Esophagus squamous epithelium (tissue), 5 donors: Measurements from ENCODE around the gene DNMT3L. TPM values are rescaled to one million over a fixed set of nuclear protein-coding genes. Genes with fewer than 3 reads are reported as not detected.
"Not testable (repeated sequence)": the region's sequence is repeated elsewhere in the genome, so short reads cannot be mapped to it uniquely, and the experiment has no call there.

Experiments used
- DNase-seq: peaks from one replicate; lab custom pipeline; 2025; lab: John Stamatoyannopoulos, UW
- H3K27ac ChIP-seq, 4 donors: fragments of 200-600 bp; sonication (generic); one replicate each; pipeline ENCODE4 v1.5.1; 2016 to 2019; ENCODE audit warnings: mild to moderate bottlenecking in 1 of 4
- H3K27me3 ChIP-seq, 4 donors: fragments of 200-600 bp; sonication (generic); 1 replicate in 3 of 4; 2 replicates in 1 of 4; pipeline versions ENCODE4 v1.5.1 to v1.6.0; 2017 to 2021; ENCODE audit warnings: antibody characterized with exemption in 1 of 4
- H3K36me3 ChIP-seq, 3 donors: fragments of 200-600 bp; sonication (generic); one replicate each; pipeline ENCODE4 v1.5.1; 2016 to 2019
- H3K4me1 ChIP-seq, 3 donors: fragments of 200-600 bp; sonication (generic); one replicate each; pipeline ENCODE4 v1.5.1; 2017 to 2019
- H3K4me3 ChIP-seq, 4 donors: fragments of 200-600 bp; sonication (generic); 1 replicate in 3 of 4; 2 replicates in 1 of 4; pipeline ENCODE4 v1.5.1; 2016 to 2019; ENCODE audit warnings: mild to moderate bottlenecking in 2 of 4, moderate library complexity in 1 of 4
- H3K9me3 ChIP-seq, 3 donors: fragments of 200-600 bp; sonication (generic); one replicate each; pipeline ENCODE4 v1.5.1; 2016 to 2019
- CTCF ChIP-seq, 6 experiments: fragments of 450-650 bp in 4 of 6; fragments of 200-600 bp in 2 of 6; sonication (generic) in 2 of 6; IDR thresholded peaks; one replicate each; pipeline ENCODE4 v1.5.1; 2016 to 2019; ENCODE audit warnings: antibody characterized with exemption in 6 of 6, mild to moderate bottlenecking in 4 of 6, moderate library complexity in 4 of 6
- POLR2A ChIP-seq, 4 donors: fragments of 450-650 bp; IDR thresholded peaks; one replicate each; pipeline ENCODE4 v1.6.1; 2017; ENCODE audit warnings: antibody characterized with exemption in 4 of 4, mild to moderate bottlenecking in 4 of 4, moderate library complexity in 3 of 4
- WGBS, 2 donors: methylation state at CpG; one replicate each; pipeline ENCODE4 v1.1.5; 2018; 5-methylcytosine and 5-hydroxymethylcytosine counted together
- intact Hi-C: fragments of 100-400 bp; cut with DNase I; formaldehyde crosslinking; loops from one replicate; pipeline ENCODE4 v1.15.0; 2022
- total RNA-seq, 4 donors: library from RNA; depleted of rRNA; stranded (reverse); fragments of >200 nt; gene quantifications; one replicate each; pipeline ENCODE4 v1.1.0, GENCODE V29; 2016
- donor health status: DM: yes; HTN: yes; CAD: no.

Gene DNMT3L
- total RNA-seq, 4 donors from 2014 or later: not detected

GRCh38 chr21:44283948-44284347 lies 22.3 kb upstream of the DNMT3L start:
- Histone ChIP-seq H3K27me3 (peaks cover 0 to 64% (median 3%) of the 10 kb centered on the region in 4 donors), H3K9me3 (no peaks in the 10 kb centered on the region), H3K4me3 (no peak overlapping the region), H3K4me1 (peaks cover 0 to 21% (median 5%) of the 10 kb centered on the region in 3 donors), H3K27ac (no peak overlapping the region), H3K36me3 (no peaks in the 10 kb centered on the region)
- intact Hi-C loops: no loop called here
- DNase-seq: no peak
- 63 to 71% methylated on average over 11 of the region's 11 CpGs for WGBS, 2 donors
- TF ChIP-seq CTCF (IDR thresholded peaks at IDR 0.05) (no peak), POLR2A (IDR thresholded peaks at IDR 0.05) (no peak)

- Histone ChIP-seq H3K27me3 (peaks cover 0 to 58% (median 3%) of the 10 kb centered on the region in 4 donors), H3K4me1 (peaks cover 0 to 21% (median 5%) of the 10 kb centered on the region in 3 donors)
- H3K27ac ChIP-seq, H3K4me3 ChIP-seq, intact Hi-C loops, DNase-seq, H3K9me3 ChIP-seq, H3K36me3 ChIP-seq: not testable (repeated sequence)
- 50 to 60% methylated on average over 9 to 10 of the region's 11 CpGs for WGBS, 2 donors
These were observed 21.6 kb upstream of the DNMT3L start for GRCh38 chr21:44283211-44283785.

GRCh38 chr21:44282370-44282769 lies 20.7 kb upstream of the DNMT3L start:
- Histone ChIP-seq H3K27ac (no peak overlapping the region), H3K4me3 (no peak overlapping the region), H3K4me1 (peaks cover 0 to 21% (median 5%) of the 10 kb centered on the region in 3 donors), H3K9me3 (no peaks in the 10 kb centered on the region), H3K36me3 (no peaks in the 10 kb centered on the region), H3K27me3 (peaks cover 0 to 48% (median 3%) of the 10 kb centered on the region in 4 donors)
- DNase-seq: no peak
- TF ChIP-seq POLR2A (IDR thresholded peaks at IDR 0.05): no peak
- no peak for TF ChIP-seq CTCF (IDR thresholded peaks at IDR 0.05)
- intact Hi-C loops: no loop called here
- WGBS, 2 donors: 81 to 89% methylated on average over 3 to 5 of the region's 9 CpGs

GRCh38 chr21:44281801-44282200 lies 20.1 kb upstream of the DNMT3L start:
- Histone ChIP-seq H3K27me3 (peaks cover 0 to 43% (median 3%) of the 10 kb centered on the region in 4 donors), H3K27ac (no peak overlapping the region), H3K36me3 (no peaks in the 10 kb centered on the region), H3K9me3 (no peaks in the 10 kb centered on the region), H3K4me3 (no peak overlapping the region), H3K4me1 (peaks cover 0 to 21% (median 5%) of the 10 kb centered on the region in 3 donors)
- no peak for DNase-seq
- intact Hi-C loops: no loop called here
- 85% methylated on average over 4 of the region's 9 CpGs; no CpG with 5 or more reads in 1 of the 2 donors for WGBS, 2 donors
- TF ChIP-seq POLR2A (IDR thresholded peaks at IDR 0.05) (no peak), CTCF (IDR thresholded peaks at IDR 0.05) (no peak)

GRCh38 chr21:44279354-44280260 lies 17.9 kb upstream of the DNMT3L start:
- intact Hi-C loops: no loop called here
- no peaks in the 10 kb centered on the region for H3K9me3 ChIP-seq
- no peak overlapping the region for H3K27ac ChIP-seq
- no peaks in the 10 kb centered on the region for H3K36me3 ChIP-seq
- peaks cover 0 to 10% (median 0%) of the 10 kb centered on the region in 3 donors for H3K4me1 ChIP-seq
- no peak overlapping the region for H3K4me3 ChIP-seq
- 75 to 87% methylated on average over 8 to 15 of the region's 19 CpGs for WGBS, 2 donors
- no peak for DNase-seq
- TF ChIP-seq POLR2A (IDR thresholded peaks at IDR 0.05) (no peak), CTCF (IDR thresholded peaks at IDR 0.05) (no peak)
- peaks cover 0 to 21% (median 0%) of the 10 kb centered on the region in 4 donors for H3K27me3 ChIP-seq
